ENCODE measurements around the gene SMIM28.
A peak's percentile ranks its signal among the peaks of the same experiment; 100 is the strongest.

The SMIM28 gene

GRCh38 chr6:138397128-138398122 is 19.7 kb downstream of the SMIM28 start:
- TF ChIP-seq CTCF (IDR thresholded peaks at IDR 0.05; ENCODE audit: low read depth, low read length): peak; percentile 12
- no peak for DNase-seq (ENCODE audit: extremely low read depth, low read depth)

GRCh38 chr6:138400326-138400725 is 22.6 kb downstream of the SMIM28 start:
- no peak for TF ChIP-seq CTCF (IDR thresholded peaks at IDR 0.05; ENCODE audit: low read depth, low read length)
- no peak for DNase-seq (ENCODE audit: extremely low read depth, low read depth)

GRCh38 chr6:138401960-138402837 is 24.5 kb downstream of the SMIM28 start:
- no peak for TF ChIP-seq CTCF (IDR thresholded peaks at IDR 0.05; ENCODE audit: low read depth, low read length)
- no peak for DNase-seq (ENCODE audit: extremely low read depth, low read depth)

GRCh38 chr6:138402838-138403187 is 25.1 kb downstream of the SMIM28 start:
- no peak for TF ChIP-seq CTCF (IDR thresholded peaks at IDR 0.05; ENCODE audit: low read depth, low read length)
- DNase-seq (ENCODE audit: extremely low read depth, low read depth): no peak

GRCh38 chr6:138403324-138403800 is 25.7 kb downstream of the SMIM28 start:
- peak; percentile 32 for TF ChIP-seq CTCF (IDR thresholded peaks at IDR 0.05; ENCODE audit: low read depth, low read length)
- DNase-seq (ENCODE audit: extremely low read depth, low read depth): no peak

GRCh38 chr6:138403801-138404665 is 26.3 kb downstream of the SMIM28 start, which contains the start of gene HEBP2:
TSS of gene HEBP2 (plus strand) at chr6:138404223. CDS start at chr6:138404496, 273 bp downstream.
- peak; percentile 29 for TF ChIP-seq CTCF (IDR thresholded peaks at IDR 0.05; ENCODE audit: low read depth, low read length)
- DNase-seq (ENCODE audit: extremely low read depth, low read depth): peak; percentile 66

Measured in AG09319 (cell line).